ENCODE data around the gene NRDC.
"Not testable (repeated sequence)": the region's sequence is repeated elsewhere in the genome, so short reads cannot be mapped to it uniquely, and the experiment has no call there.

Gene NRDC

DNA sequence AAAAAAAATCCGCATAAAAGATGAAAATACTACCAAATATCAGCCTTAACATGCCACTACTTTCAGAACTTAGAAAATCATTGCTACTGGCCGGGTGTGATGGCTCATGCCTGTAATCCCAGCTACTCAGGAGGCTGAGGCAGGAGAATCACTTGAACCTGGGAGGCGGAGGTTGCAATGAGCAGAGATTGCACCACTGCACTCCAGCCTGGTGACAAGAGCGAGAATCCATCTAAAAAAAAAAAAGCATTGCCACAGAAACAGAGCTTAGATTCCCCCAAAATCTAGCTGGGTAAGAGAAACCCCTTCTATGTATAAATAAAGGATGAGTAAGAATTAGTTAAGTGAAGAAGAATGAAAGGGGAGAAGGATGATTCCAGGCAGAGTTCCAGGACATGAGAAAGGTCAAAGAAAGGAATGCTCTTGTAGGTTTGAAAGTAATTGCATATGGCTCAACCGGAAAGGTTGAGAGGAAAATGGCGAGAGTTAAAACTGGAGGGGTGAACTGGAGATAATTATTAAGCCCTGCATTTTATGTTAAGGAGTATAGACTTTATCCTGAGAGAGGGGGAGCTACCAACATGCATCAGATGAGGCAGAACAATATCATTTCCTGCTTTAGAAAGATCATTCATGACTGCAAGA, 19.7 kb upstream of the NRDC start:
- DNase-seq (ENCODE audit: low read depth in 1 of 2, low spot score in 1 of 2) = no peak

DNA sequence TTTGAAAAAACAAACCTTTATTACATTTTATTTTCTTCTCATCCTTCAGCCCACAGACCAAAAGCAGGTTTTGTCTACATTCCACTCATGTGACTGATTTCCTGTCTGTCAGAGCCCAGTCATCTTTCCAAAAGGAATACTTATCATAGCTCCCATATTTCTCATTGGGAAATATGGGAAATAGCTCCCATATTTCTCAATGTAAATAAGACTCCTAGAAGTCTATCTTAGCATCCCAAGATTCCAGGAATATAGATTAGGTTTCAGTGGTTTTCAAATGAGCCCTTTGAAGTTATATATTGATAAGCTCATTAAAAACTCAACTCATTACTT, 19.1 kb upstream of the NRDC start:
- DNase-seq (ENCODE audit: low read depth in 1 of 2, low spot score in 1 of 2) = no peak

DNA sequence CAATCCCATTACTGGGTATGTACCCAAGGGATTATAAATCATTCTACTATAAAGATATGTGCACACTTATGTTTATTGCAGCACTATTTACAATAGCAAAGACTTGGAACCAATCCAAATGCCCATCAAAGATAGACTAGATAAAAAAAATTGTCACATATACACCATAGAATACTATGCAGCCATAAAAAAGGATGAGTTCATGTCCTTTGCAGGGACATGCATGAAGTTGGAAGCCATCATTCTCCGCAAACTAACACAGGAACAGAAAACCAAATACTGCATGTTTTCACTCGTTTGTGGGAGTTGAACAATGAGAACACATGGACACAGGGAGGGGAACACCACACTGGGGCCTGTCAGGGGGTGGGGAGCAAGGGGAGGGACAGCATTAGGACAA, 16.2 kb upstream of the NRDC start:
- DNase-seq (ENCODE audit: low read depth in 1 of 2, low spot score in 1 of 2) = not testable (repeated sequence)

DNA sequence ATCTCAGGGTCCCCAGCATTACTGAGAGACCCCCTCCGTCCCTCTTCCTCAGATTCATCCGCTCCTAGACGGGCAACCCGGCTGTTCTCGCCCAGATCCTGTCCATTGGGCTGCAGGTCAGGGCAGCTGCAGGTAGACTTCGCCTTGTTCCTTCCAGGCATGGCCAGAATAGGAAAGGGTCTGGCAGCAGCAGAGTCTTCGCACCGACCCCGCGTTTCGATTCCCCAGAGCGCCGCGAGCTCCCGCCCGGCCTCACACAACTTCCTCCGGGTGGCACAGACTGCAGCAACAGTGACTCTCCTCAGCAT, 265 bp downstream of the NRDC start:
- DNase-seq (ENCODE audit: low read depth in 1 of 2, low spot score in 1 of 2) = no peak

DNA sequence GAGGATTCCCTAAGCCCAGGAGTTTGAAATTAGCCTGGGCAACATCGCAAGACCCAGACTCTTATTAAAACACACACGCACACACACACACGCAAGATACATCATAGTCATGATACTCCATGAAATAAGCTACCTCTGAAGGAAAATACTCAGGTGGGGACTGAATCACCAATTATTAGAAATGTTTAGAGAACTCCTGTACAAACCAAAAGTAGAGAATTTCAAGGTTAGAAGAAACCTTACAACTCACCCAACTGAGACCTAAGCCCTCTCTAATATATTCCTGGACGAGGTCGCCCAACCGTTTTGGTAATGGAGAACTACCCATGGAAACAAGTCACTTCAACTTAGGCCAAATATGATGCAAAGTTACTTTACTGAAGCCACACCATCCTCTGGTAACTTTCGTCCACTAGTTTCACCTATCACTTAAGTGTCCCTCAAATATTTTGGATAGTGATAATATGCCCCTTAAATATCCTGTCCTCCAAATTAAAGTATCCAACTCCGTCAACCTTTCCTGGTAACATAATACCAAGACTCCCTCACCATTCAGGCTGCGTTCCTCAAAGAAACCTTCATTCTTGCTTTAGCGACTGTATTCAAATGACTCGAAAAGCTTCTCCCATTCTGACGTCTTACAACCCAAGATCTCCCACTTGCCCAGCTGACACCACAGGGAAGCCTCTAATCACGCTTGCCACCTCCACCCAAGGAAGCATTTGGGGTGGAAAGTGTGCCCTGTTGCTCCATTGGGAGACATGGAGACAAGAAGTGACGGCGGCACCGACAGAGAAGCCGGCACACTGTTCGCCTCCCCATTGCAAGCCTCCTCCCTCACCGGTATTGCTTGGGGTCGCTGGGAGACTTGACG, 856 bp downstream of the NRDC start:
- DNase-seq (ENCODE audit: low read depth in 1 of 2, low spot score in 1 of 2) = peak in 1 of 2 donors; percentile 6

DNA sequence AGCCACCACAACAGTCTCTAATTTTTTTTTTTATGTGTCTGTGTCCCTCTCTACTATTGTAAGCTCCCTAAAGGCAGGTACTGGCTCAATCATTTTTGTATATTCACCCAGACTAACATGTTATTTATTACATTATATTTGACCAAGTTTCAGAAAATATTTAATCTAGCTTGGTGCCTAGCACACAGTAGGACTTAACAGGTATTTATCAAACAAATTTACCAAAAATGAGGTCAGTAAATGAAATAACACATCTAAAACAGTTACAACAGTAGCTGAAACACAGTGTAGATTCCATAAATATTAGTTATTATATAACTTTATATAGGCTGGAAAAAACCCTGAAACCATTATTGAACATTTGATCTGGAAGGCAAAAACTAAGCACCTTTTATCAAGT, 2.7 kb downstream of the NRDC start:
- no peak for DNase-seq (ENCODE audit: low read depth in 1 of 2, low spot score in 1 of 2)

DNA sequence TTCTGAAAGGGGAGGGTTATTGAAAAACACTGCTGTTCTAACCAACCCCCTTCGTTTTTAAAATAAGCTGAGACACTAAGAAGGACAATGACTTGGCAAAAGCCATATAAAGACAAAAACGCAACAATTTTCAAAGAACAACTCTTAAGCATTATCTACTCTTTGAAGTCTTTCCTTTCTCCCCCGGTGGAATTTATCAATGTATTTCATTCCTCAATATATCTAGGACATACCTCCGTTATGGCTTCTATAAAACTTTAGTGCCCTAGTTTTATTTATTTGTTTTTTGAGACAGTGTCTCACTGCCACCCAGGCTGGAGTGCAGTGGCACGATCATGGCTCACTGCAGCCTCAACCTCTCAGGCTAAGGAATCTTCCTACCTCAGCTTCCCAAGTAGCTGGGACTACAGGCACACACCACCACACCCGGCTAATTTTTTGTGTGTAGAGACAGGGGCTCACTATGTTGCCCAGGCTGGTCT, 3.2 kb downstream of the NRDC start:
- no peak for DNase-seq (ENCODE audit: low read depth in 1 of 2, low spot score in 1 of 2)

DNA sequence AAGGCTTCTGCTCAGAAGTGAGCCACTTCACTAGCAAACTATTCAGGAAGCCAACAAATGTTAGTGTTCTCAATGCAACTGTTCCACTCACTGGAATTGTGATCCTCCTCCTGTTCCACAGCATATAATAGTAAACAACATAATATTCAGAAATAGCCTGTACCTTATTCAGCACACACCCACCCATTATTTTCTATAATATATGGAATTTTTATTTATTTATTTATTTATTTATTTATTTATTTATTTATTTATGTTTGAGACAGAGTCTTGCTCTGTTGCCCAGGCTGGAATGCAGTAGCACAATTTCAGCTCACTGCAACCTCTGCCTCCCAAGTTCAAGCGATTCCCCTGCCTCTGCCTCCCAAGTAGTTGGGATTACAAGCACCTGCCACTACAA, 5.3 kb downstream of the NRDC start:
- not testable (repeated sequence) for DNase-seq (ENCODE audit: low read depth in 1 of 2, low spot score in 1 of 2)

DNA sequence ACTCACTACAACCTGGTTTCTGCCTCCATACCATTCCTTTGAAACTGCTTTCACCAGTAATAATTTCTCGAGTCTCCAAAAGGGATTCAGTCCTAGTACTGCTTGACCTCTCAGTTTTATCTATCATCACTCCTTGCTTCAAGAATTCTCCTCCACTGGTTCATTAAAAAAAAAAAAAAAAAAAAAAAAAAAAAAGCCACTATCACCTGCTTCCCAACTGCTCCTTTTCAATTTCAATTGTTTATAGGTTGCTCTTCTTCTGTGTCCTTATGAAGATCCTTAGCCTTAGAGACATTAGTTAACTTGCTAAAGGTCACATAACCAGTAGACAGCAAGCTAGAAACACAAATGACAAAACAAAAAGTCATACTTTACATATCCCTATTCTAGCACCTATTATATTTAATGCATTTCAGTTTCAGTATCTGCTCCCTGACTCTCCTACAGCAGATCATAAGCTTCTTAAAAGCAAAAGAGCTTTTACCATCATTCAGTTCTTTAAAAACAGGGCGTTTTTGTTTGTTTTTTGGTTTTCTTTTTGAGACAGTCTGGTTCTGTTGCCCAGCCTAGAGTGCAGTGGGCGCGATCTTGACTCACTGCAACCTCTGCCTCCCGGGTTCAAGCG, 7.1 kb downstream of the NRDC start:
- no peak for DNase-seq (ENCODE audit: low read depth in 1 of 2, low spot score in 1 of 2)

DNA sequence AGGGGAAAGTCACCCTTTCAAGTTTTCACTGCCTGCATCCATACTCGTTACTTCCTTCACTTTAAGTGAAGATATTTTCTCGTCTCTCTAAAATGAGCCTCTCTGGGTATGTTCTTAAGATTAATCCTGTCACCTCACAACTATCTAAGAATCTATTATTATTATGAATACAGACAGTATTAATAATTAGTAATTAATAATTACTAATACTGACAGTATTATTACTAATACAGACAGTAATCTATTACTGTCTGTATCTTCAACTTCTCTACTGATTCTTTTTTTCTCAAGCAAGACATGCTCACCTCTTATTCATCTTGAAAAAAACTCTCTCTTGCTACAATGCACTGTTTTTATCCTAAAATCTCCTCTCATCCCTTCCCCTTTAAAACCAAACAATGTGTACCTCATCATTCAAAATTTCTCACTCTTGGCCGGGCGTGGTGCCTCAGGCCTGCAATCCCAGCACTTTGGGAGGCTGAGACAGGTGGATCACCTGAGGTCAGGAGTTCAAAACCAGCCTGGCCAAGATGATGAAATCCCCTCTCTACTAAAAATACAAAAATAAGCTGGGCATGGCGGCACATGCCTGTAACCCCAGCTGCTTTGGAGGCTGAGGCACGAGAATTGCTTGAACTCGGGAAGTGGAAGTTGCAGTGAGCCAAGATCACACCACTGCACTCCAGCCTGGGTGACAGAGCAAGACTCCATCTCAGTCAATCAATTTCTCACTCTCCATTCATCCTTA, 7.8 kb downstream of the NRDC start:
- no peak for DNase-seq (ENCODE audit: low read depth in 1 of 2, low spot score in 1 of 2)

DNA sequence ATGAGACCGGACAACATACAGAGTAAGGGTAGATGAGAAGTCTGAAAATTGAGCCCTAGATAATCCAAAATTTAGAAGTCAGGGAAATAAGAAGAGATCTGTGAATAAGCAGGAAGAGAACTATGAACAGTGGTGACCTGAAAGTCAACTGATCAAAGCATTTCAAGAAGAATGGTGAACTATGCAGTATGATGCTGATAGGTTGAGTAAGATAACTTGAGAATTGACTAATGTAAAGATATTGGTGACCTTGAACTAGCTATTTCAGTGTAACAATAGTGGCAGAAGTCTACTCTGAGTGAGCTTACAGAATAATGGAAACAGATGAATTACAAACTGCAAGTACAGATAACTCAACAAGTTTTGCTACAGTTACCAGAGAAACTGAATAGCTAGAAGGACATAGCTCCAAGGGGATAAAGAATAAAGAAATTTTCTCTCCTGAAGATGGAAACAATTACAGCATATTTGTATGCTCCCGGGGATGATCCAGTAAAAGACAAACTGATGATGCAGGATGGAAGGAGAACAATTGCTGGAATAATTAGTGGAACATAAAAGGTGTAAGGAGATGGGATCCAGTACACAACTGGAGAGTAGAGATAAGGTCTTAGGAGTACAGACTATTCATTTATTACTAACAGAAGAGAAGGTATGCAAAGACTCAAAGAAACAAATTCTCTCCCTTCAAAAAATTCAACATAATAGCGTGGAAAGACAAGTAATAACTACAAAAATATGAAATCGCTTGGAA, 10.9 kb downstream of the NRDC start:
- DNase-seq (ENCODE audit: low read depth in 1 of 2, low spot score in 1 of 2) = no peak

DNA sequence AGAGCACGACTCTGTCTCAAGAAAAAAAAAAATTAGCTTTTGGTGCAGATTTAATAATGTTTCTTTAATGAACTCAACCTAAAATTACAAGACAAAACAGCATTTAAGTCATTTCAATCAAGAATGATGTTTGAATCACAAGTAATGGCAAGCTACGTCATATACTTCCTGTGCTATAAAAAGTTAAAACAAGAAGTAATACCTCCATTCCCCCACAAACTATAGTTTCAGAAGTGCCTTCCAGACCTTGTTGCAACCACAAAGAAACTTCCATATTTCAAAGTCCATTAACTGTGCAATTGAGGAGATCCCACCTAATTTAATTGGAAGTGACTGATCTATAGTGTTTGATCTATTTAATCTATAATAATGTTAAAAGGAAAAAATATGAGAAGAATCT, 15.1 kb downstream of the NRDC start:
- no peak for DNase-seq (ENCODE audit: low read depth in 1 of 2, low spot score in 1 of 2)

DNA sequence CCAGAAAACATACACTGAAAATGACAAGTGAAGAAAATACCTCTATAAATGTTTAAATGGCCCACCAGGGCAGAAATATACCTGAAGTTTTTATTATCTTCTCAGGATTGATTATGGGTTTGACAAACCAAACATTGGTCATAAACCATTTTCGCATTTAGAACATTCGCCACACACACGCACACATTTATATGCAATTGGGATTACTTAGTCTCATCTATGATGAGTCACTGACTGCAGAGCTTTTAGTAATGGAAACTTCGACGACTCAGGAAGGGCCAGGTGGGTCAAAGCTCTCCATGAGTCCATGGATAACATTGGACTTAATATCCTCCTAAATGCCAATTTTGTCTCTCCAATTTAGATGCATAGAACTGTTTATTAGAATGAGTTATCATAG, 16.9 kb downstream of the NRDC start:
- no peak for DNase-seq (ENCODE audit: low read depth in 1 of 2, low spot score in 1 of 2)

DNA sequence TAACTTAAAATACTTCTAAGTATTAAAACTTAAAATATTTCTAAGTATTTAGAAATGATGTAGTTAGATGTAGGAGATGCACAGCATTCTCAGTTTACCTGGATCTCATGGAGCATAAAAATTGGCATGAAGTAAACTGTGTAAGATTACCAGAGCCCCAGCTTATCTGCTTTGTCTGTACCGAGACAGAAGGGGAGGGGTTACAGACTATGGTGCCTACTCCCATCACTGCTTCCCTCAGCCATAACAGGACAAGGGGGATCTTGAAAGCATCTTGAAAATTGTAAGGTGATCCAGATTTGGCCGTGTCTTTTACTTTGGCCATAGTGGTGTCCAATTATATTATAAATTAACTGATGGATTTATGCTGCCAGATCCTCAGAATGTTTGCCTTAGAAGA, 18.8 kb downstream of the NRDC start:
- no peak for DNase-seq (ENCODE audit: low read depth in 1 of 2, low spot score in 1 of 2)

DNA sequence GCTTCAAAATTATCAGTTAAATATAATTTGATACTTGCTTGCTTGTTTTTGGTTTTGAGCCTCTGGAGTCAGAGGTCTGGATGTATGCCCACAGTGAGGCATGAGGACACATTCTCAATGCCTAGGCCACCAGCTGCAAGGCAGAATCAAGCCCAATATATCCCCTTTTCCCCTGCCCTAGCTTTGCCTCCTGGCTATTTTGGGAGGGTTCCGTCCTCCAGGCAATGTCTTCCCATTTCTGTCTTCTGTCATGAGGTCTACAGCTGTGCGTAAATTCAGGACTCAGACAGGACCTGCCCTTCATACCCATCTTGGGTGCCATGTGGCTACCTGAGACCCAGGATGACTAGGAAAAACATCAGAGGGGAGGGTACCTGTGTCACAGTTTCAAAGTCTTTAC, 19.2 kb downstream of the NRDC start:
- no peak for DNase-seq (ENCODE audit: low read depth in 1 of 2, low spot score in 1 of 2)

DNA sequence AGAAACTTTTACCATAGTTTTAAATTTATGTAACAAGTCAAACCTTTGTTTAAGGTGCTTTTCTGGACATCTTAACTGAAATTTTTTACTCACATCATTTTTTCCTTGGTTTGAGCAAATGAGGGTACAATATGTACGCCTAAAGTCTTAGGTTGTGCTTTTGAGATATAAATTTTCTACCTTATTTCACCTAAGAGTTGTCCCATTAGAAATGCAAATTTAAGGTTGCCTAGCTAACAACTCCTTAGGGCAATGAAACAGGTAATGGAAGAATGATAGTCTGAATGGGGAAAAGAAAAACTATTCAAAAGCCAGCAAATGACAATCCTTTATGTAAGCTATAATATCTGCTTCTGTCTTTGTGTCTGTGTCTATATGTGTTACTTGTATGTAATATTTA, 19.6 kb downstream of the NRDC start:
- no peak for DNase-seq (ENCODE audit: low read depth in 1 of 2, low spot score in 1 of 2)

DNA sequence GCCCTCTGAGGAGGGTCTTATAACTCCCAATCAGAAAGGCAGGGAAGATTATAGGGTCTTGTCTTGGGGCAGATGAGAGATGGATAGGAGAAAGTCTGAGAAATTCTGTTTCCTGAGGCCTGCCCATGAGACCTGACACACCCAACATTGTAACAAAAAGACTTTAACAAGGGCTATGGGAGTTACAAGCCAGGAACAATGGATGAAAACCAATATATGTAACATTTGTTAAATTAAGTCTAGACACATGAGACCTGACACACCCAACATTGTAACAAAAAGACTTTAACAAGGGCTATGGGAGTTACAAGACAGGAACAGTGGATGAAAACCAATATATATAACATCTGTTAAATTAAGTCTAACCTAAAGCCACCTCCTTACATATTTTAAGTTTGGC, 21.8 kb downstream of the NRDC start:
- DNase-seq (ENCODE audit: low read depth in 1 of 2, low spot score in 1 of 2) = no peak

DNA sequence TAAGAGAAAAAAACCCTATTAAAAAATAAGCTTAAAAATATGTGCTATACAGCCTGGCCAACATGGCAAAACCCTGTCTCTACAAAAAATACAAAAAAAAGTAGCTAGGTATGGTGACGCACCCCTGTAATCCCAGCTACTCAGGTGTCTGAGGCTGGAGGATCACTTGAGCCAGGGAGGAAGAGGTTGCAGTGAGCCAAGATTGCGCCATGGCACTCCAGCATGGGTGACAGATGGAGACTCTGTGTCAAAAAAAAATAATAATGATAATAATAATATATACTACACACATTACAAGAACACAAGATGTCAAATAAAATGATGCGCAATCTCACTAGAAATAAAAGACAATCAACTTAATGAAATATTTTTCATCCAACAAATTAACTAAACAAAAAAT, 22.9 kb downstream of the NRDC start:
- DNase-seq (ENCODE audit: low read depth in 1 of 2, low spot score in 1 of 2) = no peak

DNA sequence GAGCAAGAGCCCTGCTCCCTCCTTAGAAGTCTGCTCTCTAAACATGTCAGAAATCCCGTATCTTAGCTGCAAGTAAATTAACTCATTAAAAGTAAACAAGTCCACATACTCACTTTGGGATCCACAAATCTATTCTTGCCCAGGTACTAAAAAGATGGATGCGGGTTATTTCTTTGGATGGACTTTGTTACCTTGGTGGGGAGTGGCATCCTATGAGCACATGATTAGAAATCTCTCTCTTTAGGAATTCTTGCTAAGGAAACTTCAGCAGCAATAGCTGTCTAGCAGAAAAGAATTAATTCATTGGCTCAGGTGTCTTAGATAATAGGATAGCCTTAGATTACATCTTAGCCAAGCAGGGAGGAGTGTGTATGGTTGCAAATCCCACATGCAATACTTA, 25.2 kb downstream of the NRDC start:
- DNase-seq (ENCODE audit: low read depth in 1 of 2, low spot score in 1 of 2) = no peak

DNA sequence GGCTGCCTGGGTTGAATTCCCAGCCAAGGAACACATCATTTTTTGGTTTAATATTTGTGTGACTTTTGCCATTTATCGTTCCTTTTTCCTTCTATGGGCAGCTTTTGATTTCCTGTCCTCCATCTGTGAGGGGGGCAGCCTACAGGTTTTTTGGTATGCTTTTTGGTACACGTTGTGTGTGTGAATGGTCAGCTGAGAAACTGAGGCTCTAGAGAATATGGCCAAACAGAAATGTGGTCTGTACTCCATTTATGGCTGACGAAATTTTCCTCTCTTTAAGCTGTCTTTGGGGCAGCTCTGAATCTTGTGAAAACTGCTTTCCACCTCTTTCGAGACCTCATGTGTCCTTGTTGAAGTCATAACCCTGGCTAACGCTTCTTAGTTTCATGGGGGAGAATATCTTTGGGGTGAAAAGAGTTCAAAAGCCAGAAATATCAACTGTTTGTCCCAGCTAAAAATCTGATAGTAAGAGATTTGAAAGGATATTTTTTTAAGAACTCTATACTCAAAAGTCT, 26.6 kb downstream of the NRDC start:
- DNase-seq (ENCODE audit: low read depth in 1 of 2, low spot score in 1 of 2) = no peak

Measured in activated CD4-positive, alpha-beta T cell treated with anti-CD3 and anti-CD28 coated beads, Interleukin-2, amount 50 U/mL, for 24 hours (primary cell).